GM18507 (cell line): ENCODE measurements around the gene NSUN6.

Experiments
- DNase-seq: peaks from one replicate; pipeline ENCODE4 v3.0.0; 2011; ENCODE audit warnings: low read depth; ENCODE audit not compliant: insufficient read length; ENCODE audit errors: extremely low spot score
- FAIRE-seq: peaks from 2 replicates; lab custom pipeline; 2011; peaks lifted over from hg19 to GRCh38; lab: Jason Lieb, UNC

NSUN6 gene, protein sequence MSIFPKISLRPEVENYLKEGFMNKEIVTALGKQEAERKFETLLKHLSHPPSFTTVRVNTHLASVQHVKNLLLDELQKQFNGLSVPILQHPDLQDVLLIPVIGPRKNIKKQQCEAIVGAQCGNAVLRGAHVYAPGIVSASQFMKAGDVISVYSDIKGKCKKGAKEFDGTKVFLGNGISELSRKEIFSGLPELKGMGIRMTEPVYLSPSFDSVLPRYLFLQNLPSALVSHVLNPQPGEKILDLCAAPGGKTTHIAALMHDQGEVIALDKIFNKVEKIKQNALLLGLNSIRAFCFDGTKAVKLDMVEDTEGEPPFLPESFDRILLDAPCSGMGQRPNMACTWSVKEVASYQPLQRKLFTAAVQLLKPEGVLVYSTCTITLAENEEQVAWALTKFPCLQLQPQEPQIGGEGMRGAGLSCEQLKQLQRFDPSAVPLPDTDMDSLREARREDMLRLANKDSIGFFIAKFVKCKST

DNA sequence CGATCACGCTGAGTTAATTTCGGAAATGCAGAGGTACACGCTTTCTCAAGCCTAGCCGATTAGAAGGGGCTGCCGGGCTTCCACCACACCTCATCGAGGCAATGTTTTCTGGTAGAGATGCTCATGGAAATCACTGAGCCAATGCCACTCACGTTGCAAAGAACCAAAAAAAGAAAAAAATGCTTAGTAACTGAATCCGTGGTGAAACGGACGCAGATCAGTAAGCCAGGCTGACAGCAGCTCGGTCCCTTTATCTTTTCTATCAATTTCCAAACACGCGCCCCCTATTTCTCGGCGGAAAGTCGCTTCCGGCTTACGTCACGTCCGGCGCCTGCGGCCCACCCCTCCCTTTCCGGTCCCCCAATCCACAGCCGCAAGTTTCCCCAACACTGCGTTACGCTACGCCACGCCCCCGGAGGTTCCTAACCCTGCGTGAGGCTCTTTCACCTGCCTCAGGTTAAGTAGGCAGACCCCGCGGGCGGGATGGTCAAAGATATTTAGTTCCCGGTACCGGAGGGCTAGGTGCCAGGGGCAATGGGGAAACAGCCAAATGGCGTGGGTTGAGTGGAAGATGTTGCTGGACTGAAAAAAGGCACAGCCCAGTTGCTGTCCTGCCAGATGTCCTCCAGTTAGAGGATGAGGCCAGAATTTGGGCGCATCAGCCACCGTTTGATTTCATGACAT, at the start of gene NSUN6:
Gene NSUN6 (minus strand): TSS at position 264 of the 684 bp plus-strand sequence. CDS start 384 bp downstream, outside the sequence.
- DNase-seq (peak; percentile 71), FAIRE-seq (peak; percentile 98)

DNA sequence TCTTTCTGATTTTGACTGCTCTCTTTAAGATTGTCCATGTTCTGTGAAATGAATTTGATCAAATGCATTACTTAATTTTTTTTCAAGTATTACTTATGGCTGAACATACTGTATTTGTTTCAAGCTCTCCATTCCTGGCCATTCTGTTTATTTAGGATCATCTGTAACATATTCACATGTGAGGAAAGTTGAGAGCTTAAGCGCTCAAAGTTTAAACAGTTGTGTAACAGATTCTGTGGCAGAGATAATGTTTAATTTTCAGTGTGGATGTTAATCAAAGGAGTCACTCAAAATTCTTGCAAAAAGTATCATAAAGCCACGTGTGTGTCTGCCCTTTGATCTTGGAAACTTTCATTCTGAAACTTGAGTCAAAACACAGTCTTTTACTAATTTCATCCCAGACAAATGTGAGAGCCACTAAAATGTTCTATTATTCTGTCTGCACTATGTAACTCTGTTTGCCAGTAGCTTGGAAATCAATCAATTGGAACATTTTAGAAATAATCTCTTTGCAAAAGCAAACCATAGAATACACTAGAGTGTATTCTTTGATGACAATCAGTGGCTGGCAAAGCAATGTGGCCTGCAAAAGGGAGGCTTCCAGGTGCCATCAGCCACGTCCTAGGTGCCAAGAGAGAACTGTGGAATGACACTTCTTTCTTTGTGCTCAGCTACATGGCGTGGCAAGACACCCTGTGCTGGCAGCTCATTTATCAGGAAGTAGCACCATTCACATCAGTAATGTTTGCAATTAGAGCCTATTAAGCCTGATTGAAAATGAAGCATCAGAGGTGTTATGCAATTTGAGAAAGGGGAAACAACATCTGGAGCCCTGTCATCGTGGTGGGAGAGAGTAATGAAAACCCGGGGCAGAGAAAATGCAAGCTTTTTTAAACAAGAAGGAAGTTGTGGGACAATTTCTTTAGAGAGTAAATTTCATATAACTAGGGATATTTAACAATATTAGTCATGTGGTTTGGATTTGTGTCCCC, 48.8 kb upstream of the NSUN6 start:
- DNase-seq, result no peak
- no peak for FAIRE-seq

DNA sequence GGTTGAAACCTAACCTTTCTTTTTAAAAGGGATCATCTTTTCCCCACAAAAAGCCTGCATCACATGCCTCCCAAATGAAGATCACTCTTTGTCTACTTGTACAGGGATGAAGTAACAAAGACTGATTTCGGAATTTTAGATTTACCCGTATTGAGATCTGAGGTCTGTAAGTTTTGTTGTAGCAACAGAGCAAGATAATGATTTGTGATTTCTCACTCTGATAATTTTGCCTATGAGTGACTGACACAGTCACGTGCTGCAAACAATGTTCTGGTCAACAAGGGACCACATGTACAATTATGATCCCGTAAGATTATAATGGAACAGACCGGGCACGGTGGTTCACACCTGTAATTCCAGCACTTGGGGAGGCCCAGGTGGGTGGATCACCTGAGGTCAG, 39.2 kb upstream of the NSUN6 start:
- FAIRE-seq (no peak), DNase-seq (no peak)

DNA sequence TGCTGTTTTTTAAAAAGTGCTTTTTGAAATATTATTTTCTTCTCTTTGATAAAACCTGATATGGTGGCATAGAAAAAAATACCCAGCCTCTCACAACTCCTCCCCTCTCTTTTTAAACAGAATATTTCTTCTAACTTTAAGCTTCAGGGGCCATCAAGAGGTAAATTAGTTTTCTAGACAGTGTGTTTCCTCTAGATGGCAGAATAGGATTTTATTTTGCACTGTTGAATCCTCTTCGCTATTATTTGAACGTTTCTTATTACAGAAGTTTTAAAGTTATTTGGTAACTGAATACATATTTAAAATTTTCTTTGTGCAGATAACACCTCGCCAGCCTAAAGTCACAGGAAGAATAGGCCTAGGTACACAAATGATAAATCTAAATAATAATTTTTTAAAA, 38.1 kb upstream of the NSUN6 start:
- no peak for DNase-seq

DNA sequence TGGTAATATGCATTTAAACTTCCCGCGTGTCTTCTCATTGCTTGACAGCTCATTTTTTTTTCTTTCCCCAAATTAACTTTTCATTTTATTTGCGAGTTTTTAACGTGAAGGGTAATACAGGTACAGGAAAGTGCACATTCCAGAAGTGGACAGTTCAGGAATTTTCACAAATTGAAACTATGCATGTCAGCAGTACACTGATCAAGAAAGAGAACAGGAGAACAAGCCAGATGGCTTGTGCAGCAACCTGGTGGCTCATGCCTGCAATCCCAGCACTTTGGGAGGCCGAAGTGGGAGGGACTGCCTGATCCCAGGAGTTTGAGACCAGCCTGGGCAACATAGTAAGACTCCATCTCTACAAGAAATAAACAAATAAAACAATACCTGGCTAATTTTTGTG, 36.3 kb upstream of the NSUN6 start:
- DNase-seq, result no peak
- no peak for FAIRE-seq

More for the DNA sequence above, 38.1 kb upstream of the NSUN6 start:
- FAIRE-seq, result peak; percentile 5

DNA sequence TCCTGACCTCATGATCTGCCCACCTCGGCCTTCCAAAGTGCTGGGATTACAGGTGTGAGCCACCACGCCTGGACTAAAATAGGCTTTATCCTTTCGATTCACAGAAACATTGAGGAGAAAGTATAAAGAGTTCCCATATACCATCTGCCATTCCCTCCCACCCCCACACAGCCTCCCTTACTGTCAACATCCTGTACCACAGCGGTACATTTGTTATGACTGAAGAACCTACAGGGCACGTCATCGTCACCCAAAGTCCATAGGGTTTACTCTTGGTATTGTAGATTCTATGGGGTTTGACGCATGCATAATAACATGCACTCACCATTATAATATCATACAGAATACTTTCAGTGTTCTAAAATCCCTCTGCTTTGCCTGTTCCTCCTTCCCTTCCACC, 35.8 kb upstream of the NSUN6 start:
- DNase-seq, result no peak
- FAIRE-seq, result no peak

DNA sequence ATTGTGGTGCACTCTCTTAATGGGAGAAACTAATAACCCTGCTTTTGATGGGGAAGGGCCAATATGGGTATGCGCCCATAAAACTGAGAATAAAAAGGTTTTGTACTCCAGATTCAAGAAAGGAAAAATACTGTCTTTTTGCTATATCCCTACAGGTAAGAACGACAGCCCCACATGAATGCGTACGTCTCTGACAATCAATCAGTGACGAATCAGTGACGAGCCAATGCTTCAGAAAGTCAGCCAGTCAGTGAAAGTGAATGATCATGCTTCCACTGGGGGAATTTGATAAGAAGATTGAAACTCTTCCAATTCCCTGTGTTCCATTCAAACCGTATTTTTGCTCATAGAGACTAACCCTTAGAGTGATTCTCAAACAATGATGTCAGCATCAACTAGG, 34.2 kb upstream of the NSUN6 start:
- DNase-seq (no peak), FAIRE-seq (no peak)

DNA sequence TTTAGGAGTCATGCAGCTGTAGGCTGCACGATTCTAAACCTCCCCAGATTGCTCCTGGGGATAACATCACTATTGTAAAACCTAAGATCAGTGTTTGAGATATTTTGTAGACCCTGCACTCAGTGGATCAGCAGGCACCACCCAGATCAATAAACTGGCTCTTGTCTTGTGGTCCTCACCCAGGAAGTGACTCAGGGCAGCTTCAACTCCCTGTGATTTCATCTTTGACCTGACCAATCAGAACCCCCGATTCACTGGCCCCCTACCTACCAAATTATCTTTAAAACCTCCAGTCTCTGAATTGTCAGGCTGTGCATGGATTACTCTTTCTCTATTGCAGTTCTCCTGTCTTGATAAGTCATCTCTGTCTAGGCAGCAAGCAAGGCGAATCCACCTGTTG, 33.6 kb upstream of the NSUN6 start:
- FAIRE-seq (no peak), DNase-seq (no peak)

DNA sequence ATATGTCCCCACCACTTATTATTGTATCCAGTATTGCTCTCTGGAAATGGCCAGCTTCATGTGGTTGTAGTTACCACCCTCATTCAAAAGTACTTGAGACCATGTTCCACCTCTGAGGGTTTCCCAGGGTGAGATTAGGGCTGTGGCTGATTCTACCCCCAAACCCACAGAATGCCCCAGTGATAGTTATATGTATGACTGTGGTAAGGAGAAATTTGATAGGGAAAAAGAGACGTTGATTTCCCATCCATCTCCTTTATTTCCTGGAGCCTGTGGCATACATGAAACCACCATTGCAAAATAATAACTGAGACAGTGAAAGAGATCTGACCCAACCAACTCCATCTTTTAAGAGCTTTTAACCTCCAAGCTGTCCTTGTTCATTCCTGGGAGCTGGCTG, 33.0 kb upstream of the NSUN6 start:
- no peak for FAIRE-seq
- no peak for DNase-seq

DNA sequence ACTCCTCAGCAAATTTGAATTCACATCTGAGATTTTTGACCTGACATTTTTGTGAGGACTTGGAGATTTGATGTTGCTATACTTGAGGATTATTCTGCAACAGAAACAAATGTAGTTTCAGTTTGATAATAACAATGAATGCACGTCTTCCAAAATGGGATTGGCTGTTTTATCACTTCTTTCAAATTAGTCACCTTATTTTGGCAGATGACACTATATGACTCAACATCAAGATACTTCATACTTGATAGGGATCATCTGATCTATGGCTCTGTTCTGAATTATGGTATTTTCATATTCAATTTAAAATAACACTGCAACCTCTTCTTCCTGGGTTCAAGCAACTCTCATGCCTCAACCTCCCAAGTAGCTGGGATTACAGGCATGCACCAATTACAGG, 32.0 kb upstream of the NSUN6 start:
- FAIRE-seq (no peak), DNase-seq (no peak)

DNA sequence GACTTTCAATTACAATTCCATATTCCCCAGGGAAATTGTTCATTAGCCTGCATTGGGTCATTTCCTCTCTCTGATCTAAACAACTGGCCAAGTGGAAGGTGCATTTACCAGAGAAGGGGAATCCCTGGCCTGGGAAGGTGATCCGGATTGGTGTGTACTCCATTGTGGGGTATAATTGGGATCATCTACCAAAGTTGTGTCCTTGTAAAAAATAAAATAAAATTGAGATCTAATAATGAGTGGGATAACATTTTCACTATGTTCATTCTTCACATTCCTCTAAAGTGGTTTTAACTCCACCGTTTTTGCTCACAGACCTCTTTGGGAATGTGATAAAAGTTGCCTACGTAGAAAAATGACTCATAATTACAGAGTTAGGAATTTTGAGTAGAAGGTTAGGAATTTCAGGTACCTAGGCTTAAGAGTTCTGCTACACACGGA, 30.6 kb upstream of the NSUN6 start:
- DNase-seq, result no peak
- no peak for FAIRE-seq

DNA sequence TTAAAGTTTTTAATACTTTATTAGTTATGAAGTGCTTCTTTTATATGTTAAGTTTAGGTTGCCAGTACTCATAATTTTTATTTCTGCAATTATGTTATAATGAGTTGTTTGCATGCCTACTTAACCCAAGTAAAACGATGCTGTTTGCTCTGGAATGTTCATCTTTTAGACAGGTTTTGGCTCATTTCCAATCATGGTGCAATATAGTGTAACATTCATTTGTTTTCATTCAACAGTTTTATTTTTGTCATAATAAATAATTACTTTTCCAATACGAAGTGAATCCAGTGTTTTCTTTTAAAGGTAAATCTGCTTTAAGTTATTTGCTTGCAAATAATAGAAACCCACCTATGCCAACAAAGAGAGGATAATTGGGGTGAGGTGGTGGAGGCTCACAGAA, 30.0 kb upstream of the NSUN6 start:
- DNase-seq, result no peak
- FAIRE-seq, result no peak

DNA sequence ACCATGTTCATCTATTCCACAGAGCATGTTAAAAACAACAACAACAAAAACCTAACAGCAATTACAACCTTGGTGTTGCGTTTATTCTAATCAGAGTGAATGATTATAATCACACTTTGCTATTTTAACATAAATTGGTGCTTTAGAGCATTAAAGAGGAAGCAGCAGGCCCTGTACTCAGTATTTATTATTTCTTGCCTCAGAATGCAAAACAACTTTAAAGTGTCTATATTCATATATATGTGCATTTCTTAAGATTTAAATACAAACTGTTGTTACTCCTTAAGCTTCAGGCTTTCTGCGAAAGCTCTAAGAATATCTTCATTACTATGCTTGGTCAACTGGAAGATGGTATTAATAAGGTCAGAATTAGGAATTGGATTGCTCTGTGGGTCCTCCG, 29.4 kb upstream of the NSUN6 start:
- FAIRE-seq (no peak), DNase-seq (no peak)

DNA sequence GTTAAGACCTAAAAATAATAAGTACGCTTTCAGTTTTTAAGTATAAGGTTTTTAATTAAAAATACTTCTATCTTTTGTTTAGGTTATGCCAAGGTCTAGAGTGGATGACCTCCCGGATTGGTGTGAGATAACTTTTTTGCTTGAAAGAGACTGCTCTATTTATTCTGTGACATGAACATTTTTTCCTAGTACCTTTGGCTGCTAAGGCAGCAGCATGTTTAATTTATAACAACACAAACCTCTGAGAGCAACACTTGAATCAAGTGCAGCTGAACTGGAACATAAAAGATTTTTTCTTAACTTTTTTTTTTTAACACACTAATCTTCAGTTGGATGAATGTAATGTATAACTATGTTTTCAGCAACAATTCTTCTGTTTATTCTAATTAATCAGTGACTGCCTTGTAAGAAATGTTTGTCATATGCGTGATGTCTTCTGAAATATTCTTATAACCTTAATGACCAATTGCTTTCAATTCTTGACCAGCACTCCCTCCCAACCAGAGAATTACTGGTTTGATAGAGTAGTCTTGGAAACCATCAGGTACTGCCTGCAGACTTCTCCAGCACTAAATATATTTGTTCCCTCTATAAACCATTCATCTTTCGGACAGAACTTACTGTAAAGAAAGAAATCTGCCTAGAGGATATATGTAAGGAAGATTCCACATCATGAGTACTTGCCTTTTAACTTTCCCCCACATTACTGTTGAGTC, 23.9 kb upstream of the NSUN6 start:
- DNase-seq (no peak), FAIRE-seq (no peak)

DNA sequence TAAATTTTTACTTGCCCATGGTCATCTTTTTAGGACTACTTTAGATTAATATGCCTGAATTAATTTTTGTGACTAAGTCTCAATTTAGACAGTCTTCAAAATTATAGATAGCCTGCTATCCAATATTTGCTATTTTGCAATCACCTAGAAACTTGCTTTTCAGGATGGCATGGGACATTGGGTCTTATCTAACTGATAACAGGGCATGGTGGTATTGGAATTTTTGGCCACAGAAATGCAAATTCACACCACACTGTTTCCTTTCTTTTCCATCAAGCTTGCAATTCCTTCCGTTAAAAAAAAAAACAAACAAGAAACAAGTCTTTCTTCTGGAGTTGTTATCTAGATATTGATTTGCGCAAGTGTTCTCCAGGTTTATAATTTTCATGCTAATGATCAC, 16.6 kb upstream of the NSUN6 start:
- no peak for DNase-seq
- FAIRE-seq, result no peak

DNA sequence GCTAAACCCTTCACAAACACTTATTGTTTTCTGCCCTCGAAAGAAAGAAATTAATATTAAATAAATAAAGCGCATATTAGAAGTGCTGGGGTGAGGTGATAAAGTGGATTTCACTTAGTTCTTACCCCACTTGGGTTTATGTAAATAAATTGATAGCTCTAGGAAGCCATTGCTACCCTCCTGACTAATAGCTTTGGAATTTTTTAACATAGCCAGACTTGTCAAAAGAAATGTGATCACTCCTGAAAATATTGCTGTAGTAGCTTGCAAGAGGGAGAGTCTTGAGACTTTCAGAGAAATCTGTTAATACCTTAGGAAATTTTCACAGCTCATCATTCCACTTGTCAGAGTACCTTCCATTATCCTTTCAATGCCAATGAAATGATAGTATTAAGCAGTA, 15.4 kb upstream of the NSUN6 start:
- DNase-seq, result no peak
- FAIRE-seq, result no peak

DNA sequence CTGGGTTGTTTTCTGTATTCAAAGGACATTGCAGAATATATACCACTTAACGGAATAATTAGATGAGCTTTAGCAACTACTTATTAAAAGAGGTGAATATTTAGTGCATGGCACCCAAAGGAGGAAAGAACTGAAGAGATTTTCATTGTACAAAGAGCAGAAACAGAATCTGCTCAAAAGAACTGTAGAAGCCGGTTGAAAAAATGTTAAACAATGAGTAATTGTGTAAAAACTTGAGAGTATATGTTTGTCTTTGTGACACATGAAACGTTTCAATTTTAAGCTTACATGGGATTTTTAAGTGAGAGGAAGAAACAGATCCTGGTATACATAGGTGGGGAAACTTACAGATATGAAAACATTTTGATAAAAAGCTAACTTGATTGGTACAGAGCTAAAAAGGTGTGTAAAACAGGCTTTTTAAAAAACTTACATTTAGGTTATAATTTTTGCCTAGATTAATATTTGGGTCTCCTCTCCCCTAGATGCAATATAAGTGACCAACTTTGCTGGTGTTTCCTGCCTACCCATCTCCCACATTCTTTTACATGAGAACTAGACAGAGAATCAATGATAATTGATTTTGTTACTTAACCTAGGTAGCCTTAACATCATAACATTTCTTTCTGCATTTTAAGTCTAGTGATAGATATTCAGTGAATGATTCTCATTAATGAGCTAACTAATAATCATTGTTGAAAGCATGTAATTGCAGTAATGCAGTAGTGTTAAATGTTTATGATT, 14.6 kb upstream of the NSUN6 start:
- FAIRE-seq (no peak), DNase-seq (no peak)

DNA sequence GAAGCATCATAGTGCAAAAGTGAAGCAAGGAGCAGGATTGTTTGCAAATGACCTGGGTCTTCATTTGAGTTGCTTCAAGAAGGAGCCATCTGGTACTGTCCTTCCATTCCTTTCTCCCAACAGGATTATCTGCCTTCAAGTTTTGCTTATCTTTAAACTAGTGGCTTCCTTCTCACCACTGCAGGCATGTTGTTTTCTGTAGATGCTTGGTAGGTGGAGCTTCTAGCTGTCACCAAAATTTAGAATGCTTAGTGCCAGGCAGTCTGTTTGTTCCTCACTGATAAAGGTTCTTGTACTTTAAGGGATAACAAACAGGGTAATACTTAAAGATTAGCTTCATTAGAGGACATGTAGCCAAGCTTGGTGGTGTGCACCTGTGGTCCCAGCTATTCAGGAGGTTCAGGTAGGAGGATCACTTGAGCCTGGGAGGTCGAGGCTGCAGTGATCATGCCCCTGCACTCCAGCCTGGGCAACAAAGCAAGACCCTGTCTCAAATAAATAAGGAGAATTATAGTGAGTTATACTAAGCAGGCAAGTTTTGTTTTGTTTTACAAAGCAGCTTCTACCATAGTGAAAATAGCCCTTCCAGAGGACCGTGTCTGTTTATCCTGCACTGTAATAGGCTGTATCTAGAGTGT, 13.6 kb upstream of the NSUN6 start:
- FAIRE-seq (no peak), DNase-seq (no peak)
